Measurements from ENCODE around the gene ATF6. TPM values are rescaled to one million over a fixed set of nuclear protein-coding genes. Genes with fewer than 3 reads are reported as not detected.

ATF6 gene
- total RNA-seq, 2 donors from 2014 or later, result 14.4 to 19.8 TPM

DNA sequence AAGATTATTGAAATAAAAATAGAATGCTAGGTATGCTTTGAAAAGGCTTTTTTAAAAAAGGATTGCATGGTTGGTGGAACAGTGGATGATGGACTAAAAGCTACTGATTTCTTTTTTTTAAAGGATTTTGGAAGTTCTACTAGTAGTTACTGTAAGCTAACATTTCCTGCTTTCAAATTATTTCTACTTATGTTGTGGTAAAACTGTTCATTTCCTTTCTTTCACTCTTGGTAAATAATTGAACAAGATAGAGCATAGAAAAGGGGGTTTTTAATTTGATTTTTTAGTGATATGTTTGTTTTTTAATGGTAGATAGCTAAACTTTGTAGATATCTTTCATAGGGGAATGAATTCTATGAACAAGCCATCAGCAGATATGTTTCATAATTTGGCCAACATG is 153.1 kb downstream of the ATF6 start:
- Mint-ChIP-seq H3K4me1 (peaks cover 14% of the 10 kb centered on the region), H3K27me3 (ENCODE audit: insufficient read depth) (no peaks in the 10 kb centered on the region), H3K9me3 (no peaks in the 10 kb centered on the region), H3K27ac (no peak overlapping the region), H3K36me3 (ENCODE audit: low read depth) (no peaks in the 10 kb centered on the region), H3K4me3 (no peak overlapping the region)
- TF ChIP-seq, protein P1, sequence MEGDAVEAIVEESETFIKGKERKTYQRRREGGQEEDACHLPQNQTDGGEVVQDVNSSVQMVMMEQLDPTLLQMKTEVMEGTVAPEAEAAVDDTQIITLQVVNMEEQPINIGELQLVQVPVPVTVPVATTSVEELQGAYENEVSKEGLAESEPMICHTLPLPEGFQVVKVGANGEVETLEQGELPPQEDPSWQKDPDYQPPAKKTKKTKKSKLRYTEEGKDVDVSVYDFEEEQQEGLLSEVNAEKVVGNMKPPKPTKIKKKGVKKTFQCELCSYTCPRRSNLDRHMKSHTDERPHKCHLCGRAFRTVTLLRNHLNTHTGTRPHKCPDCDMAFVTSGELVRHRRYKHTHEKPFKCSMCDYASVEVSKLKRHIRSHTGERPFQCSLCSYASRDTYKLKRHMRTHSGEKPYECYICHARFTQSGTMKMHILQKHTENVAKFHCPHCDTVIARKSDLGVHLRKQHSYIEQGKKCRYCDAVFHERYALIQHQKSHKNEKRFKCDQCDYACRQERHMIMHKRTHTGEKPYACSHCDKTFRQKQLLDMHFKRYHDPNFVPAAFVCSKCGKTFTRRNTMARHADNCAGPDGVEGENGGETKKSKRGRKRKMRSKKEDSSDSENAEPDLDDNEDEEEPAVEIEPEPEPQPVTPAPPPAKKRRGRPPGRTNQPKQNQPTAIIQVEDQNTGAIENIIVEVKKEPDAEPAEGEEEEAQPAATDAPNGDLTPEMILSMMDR (conservative IDR thresholded peaks at IDR 0.05), result no peak
- H3K36me3 ChIP-seq (ENCODE audit: control insufficient read depth, insufficient read depth, low read length), result no peaks in the 10 kb centered on the region
- no peak overlapping the region for H3K4me3 ChIP-seq (ENCODE audit: low read length)
- H3K27me3 ChIP-seq (ENCODE audit: control insufficient read depth, insufficient read depth, low read length, poor library complexity, severe bottlenecking), result no peaks in the 10 kb centered on the region
- H3K9ac ChIP-seq (ENCODE audit: extremely low read depth, low read length, poor library complexity, severe bottlenecking), result no peak overlapping the region
- no peak for DNase-seq
- no peaks in the 10 kb centered on the region for H3K9me3 ChIP-seq (ENCODE audit: control insufficient read depth, low read length)
- no peak overlapping the region for H3K27ac ChIP-seq (ENCODE audit: low read depth, low read length)
- no peaks in the 10 kb centered on the region for H3K4me1 ChIP-seq (ENCODE audit: control insufficient read depth, insufficient read depth, low read length)

DNA sequence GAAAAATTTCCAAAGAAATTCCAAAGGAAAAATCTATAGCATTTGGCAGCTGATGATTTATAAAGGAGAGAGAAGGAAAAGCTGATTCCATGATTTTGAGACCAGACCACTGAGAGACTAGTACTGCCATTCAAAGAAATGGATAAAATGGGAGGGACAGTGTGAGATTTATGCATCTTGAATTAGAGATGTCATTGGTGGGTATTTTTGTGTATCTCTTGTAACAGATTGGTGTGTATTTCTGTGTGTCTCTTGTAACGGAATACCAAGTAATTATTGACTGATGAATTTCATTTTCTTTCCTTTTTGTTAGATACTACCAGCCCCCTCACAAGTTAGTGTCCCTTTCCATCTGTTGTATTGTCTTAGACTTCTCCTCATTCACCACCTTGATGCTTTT is 155.4 kb downstream of the ATF6 start:
- Histone ChIP-seq H3K36me3 (ENCODE audit: control insufficient read depth, insufficient read depth, low read length) (no peaks in the 10 kb centered on the region), H3K27me3 (ENCODE audit: control insufficient read depth, insufficient read depth, low read length, poor library complexity, severe bottlenecking) (no peaks in the 10 kb centered on the region), H3K4me3 (ENCODE audit: low read length) (no peak overlapping the region), H3K4me1 (ENCODE audit: control insufficient read depth, insufficient read depth, low read length) (no peaks in the 10 kb centered on the region), H3K27ac (ENCODE audit: low read depth, low read length) (no peak overlapping the region), H3K9me3 (ENCODE audit: control insufficient read depth, low read length) (no peaks in the 10 kb centered on the region), H3K9ac (ENCODE audit: extremely low read depth, low read length, poor library complexity, severe bottlenecking) (no peak overlapping the region)
- TF ChIP-seq, protein P1 (conservative IDR thresholded peaks at IDR 0.05), result no peak
- no peak for DNase-seq
- Mint-ChIP-seq H3K27me3 (ENCODE audit: insufficient read depth) (no peaks in the 10 kb centered on the region), H3K4me3 (no peak overlapping the region), H3K27ac (no peak overlapping the region), H3K9me3 (no peaks in the 10 kb centered on the region), H3K4me1 (peaks cover 14% of the 10 kb centered on the region), H3K36me3 (ENCODE audit: low read depth) (no peaks in the 10 kb centered on the region)
- WGBS, 2 experiments (ENCODE audit: insufficient coverage in 1 of 2, insufficient read length in 1 of 2), result 100% methylated on average over 1 of the region's 1 CpG; no CpG with 5 or more reads in 1 of the 2 experiments

DNA sequence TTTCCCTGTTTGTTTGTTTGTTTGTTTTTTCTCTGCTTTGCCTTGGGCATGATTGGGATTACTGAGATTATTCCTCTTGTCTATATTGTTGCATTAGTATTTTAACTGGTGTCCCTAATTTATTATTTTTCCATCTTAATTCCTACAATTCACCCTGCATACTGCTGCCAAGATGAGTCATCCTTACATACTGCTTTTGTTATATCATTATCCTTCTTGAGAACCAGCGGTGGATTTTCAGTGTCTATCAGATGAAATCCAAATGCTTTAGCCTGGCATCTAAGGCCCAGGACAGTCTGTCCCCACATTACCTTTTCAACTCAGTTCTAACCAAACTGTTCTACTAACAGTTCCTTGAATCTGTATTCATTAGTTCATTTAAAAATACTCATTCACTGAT is 155.9 kb downstream of the ATF6 start:
- peaks cover 14% of the 10 kb centered on the region for H3K4me1 Mint-ChIP-seq
- DNase-seq, result no peak
- 89 to 93% methylated on average over 1 of the region's 1 CpG for WGBS, 2 experiments (ENCODE audit: insufficient coverage in 1 of 2, insufficient read length in 1 of 2)

More for the DNA sequence above, 155.9 kb downstream of the ATF6 start:
- H3K27me3 ChIP-seq (ENCODE audit: control insufficient read depth, insufficient read depth, low read length, poor library complexity, severe bottlenecking), result no peaks in the 10 kb centered on the region
- H3K4me1 ChIP-seq (ENCODE audit: control insufficient read depth, insufficient read depth, low read length), result no peaks in the 10 kb centered on the region
- no peak overlapping the region for H3K27ac ChIP-seq (ENCODE audit: low read depth, low read length)
- Mint-ChIP-seq H3K27ac (no peak overlapping the region), H3K4me3 (no peak overlapping the region), H3K27me3 (ENCODE audit: insufficient read depth) (no peaks in the 10 kb centered on the region), H3K9me3 (no peaks in the 10 kb centered on the region), H3K36me3 (ENCODE audit: low read depth) (no peaks in the 10 kb centered on the region)
- no peak overlapping the region for H3K9ac ChIP-seq (ENCODE audit: extremely low read depth, low read length, poor library complexity, severe bottlenecking)
- TF ChIP-seq, protein P1 (conservative IDR thresholded peaks at IDR 0.05), result no peak
- no peaks in the 10 kb centered on the region for H3K9me3 ChIP-seq (ENCODE audit: control insufficient read depth, low read length)
- H3K36me3 ChIP-seq (ENCODE audit: control insufficient read depth, insufficient read depth, low read length), result no peaks in the 10 kb centered on the region
- H3K4me3 ChIP-seq (ENCODE audit: low read length), result no peak overlapping the region
